GDM1 (cell line): ENCODE results near the gene LCE7A.

Source experiments
- DNase-seq: peaks from one replicate; lab custom pipeline; 2025; lab: John Stamatoyannopoulos, UW

LCE7A gene, protein sequence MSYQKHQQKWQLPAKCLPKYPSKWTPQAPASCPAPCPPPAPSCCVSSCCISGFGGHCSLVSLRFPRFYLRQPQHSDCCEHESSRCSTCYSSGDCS

DNA sequence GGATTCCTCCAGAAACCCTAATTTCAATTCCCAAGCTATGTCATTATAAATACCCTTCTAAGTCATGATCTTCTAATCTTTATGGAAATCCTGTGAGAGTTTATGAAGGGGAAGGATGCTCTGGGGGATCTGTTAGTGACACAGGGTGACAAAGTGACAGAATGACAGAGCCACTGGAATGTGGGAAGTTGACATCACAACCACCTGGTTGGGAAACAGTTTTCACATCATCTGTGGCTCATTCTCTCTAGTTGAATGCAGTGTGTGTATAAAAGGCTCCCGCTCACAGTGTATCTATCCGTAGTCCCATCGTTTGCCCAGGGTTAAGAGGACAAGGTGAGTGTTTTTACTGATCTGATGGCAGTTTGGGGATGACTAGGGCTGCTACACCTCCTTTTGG lies at the start of gene LCE7A:
LCE7A (plus strand) TSS at position 301 of the 400 bp plus-strand sequence. CDS start 702 bp downstream, outside the sequence.
- DNase-seq: no peak

DNA sequence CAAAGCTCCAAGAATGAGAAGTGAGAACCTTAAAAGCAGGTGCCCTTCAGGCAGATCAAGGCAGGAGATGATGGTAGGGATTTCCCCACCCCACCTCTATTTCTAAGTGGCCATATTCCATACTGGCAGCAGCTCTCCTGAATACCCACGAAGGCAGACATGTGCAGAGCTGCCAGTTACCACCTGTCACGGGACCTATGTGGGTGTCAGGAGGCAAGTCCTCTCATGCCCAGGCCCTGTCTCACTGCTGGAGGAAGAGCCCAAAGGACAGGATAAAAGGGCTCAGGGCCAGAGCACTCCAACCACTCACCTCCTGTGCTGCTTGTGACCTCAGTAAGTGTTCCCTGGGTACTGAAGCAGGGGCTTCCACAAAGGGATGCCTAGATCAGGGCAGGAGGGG lies 48.7 kb upstream of the LCE7A start:
- DNase-seq: no peak

DNA sequence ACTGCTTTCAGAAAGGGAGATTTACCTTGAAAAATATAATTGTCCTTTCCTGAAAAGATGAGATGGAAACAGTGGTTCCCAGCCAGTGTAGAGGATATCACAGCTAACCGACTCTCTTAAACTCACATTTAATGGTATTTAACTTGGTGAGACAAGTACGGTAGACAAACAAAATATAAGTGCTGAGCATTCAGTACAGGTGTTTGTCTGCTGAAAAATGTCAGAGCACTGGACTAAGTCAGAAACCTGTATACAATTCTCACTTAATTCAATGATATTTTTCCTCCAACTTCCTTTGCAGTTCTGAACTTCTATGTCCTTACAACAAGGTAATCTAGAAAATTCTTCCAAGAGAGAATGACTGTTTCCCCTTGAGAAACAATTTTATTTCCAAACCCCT lies 48.1 kb upstream of the LCE7A start, which contains the start of gene LCE1B:
LCE1B (plus strand) TSS at position 301 of the 400 bp plus-strand sequence. CDS start 476 bp downstream, outside the sequence.
- no peak for DNase-seq

DNA sequence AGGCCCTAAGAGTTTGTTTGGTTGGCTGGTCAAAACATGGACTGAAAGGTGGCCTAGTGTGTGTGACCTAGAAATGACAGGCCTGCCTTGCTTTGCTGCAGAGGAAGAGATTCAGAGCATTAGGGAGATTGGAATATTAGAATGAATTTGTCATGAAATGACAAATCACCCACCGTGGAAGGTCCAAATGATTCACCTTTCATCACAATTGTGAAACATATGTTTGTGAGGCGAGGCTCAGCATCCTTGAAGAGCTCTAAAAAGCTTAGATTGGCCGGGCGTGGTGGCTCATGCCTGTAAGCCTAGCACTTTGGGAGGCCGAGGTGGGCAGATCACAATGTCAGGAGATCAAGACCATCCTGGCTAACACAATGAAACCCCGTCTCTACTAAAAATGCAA lies 42.5 kb upstream of the LCE7A start:
- no peak for DNase-seq

DNA sequence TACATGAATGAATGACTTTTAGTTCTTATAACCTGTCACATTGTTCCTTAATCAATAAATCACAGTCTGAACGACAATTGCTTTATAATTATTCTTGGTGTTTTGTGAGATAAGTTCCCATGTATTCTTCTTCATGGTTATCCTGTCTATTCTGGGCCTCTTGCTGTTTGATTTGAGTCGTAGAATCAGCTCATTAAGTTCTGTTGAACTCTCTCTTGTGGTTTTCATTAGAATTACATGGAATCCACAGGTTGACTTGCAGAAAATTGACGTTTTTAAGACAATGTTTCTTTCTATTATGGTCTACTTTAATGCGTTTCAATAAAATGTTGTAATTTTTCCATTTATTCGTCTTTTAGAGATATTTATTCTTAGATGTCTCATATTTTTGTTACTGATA lies 36.5 kb upstream of the LCE7A start:
- DNase-seq: no peak

DNA sequence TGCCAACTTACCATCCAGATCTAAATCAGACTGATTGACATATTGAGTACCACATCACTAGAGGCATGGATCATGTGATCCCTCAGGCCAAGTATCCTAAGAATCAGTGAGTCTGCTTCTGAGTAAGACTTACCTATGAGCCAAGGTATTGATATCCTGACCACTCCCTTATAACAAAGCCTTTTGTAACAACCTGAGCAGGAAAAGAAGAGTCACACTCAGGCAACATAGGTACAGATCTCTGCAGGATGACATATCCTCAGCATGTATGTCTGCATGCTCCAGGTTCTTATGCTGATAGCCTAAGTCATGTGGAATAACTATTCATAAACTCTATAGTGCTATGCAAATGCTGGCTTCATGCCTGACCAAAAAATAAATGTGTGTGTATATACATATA lies 34.8 kb upstream of the LCE7A start:
- no peak for DNase-seq

DNA sequence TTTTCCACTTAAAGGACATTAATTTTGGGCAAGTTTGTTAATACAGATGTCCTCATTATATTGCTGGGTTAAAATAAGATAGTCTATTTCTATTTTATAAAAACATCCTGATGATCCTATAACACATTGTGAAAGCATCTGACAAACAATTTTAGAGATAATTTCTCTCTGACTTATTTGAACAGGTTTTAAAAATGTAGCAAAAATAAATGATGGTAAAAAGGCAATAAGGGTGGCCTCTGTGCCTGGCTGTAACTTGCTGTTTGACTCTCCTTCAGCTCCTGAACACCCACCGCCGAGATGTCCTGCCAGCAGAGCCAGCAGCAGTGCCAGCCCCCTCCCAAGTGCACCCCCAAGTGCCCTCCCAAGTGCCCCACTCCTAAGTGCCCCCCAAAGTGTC lies 32.6 kb upstream of the LCE7A start, which contains the start of gene LCE1A:
LCE1A (plus strand) TSS at position 301 of the 400 bp plus-strand sequence; CDS start at position 301, 0 bp downstream.
- DNase-seq: no peak

DNA sequence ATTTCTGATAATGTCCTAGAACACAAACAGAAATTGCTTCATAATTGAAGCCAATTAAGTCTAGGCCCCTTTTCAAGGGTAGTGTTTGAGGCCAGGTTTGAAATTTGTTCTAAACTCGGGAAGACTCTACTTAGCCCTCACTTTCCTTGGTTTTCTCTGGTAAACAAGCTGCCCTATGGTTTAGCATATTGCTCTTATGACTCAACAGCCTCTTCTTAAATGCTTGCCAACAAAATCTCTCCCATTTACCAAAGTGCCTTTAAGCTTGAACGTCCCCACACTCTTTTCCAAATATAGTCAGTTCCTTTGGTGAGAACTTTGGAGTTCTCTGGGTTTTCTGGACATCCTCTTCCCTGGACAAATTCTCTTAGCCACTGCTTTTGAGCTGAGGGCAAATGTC lies 22.9 kb upstream of the LCE7A start:
- no peak for DNase-seq

DNA sequence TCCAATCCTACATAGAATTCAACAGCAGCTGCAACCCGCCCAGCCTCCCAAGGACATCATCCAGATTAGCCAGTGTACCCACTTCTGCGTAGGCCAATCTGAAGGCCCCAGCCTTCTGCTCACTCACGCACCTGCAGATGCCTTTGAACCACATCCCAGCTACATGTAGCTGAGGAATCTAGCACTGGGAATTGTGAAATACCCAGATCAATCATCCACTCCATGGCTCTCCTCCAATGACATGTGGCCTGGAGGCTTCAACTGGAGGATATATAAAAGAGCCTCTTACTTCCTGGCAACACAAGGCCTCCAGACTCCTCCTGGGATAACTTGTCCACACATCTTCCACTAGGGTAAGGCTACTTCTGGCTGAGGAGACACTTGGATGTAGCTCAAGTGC lies 17.2 kb upstream of the LCE7A start, which contains the start of gene LCE6A:
LCE6A (plus strand) TSS at position 301 of the 400 bp plus-strand sequence. CDS start 665 bp downstream, outside the sequence.
- DNase-seq: no peak

DNA sequence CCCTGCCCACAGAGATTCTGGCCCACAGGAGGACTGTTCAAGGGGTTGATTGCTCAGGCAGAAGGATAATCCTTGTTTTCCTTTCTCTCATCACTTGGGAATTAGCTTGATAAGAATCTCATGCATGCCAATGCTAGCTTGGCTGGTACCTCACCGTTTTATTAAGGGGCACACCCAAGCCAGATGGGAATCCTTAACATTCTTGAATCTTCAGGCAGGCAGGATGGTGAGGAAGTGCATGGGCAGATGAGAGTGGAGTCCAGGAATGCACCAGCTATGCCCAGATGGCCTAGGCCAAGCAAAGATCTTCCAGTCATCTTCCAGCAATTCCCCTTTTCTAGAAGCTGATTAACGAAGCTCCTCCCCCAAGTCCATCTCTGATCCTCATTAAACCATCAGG lies 4.1 kb upstream of the LCE7A start:
- no peak for DNase-seq

DNA sequence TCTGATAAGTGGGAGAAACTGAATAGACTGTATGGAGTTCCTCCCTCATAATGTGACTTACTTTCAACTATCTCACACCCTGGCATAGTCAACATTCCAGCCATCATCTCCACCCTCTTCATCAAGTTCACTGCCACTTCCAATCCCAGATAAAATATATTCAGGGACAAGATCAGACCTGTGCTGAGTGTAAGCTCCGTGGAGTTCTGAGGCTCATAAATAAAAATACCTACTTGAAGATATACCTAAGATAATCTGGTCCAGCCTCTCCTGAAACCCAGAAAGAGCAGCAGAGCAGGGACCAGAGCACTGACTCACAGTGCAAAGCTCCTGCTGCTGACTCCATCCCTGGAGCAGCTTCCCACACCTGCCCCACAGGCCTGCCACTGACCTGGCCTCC lies 1.7 kb upstream of the LCE7A start:
- DNase-seq: no peak

DNA sequence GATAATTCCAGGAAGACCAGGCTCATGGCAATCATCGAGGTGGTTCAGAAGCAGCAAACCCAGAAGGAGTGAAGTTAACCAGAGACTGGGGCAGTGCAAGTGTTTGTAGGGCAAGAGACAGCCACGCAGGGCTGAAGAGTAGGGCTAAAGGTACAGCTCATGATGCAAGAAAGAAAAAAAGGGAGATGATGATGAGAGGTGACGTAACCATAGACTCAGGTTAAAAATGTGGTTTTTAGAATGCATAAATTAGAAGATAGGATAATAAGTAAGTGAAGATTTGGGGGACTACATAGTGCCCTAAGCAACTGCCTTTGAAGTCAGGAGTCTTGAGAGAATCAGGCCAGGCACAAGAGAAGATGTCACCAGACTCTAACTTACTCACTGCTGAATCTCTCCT lies 333 bp downstream of the LCE7A start:
- no peak for DNase-seq

DNA sequence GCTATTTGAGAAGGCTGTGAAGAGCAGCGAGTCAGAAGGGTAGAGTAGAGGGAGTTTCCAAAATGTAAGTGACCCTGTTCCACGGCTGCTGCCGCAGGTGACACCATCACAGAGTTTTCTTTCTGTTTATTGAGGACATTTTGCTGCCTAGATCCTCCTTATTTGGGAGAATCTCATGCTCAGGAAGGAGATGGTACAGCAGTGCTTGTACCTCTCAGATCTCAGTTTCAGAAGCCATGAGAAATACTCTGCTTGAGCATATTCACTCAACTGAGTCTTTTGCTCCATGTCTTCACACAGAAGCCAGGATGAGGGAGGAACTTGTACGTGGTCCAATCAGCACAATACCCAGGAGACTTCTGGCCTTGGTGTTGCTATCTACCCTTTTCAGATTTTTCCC lies 1.6 kb downstream of the LCE7A start:
- no peak for DNase-seq

DNA sequence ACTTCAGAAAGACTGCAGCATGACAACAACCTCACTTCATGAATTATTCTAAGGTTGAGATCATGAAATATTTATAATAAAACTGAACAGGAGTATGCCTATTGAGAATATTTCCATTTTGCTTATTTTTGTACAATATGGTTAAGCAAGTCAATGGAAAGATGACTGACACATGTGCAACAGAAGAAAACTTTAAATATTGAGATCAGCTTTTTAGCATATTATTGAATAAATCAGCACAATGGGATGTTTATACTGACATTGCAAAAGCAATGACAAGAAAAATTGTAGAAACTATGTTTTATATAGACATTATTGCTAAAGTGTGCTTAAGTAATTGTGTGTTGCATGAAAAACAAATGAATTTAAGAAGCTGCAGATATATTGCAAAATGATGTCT lies 4.6 kb downstream of the LCE7A start:
- no peak for DNase-seq

DNA sequence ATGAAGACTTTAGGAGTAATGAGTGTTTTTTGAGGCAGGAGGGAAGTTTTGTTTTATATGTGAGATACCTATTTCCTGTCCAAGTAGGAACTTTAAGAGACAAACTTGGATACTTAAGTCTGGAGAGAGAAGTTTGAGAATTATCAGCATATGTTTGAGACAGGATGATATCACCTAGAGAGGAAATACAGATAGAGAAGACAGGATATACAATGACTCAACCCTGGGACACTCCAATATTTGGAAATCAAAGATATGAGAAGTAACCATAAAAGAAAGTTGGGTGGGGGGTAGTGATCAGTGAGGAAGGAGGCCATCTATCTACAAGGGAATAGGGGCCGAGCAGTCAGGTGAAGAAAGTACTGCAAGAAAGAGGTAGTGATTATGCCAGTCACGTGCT lies 6.5 kb downstream of the LCE7A start:
- DNase-seq: no peak

DNA sequence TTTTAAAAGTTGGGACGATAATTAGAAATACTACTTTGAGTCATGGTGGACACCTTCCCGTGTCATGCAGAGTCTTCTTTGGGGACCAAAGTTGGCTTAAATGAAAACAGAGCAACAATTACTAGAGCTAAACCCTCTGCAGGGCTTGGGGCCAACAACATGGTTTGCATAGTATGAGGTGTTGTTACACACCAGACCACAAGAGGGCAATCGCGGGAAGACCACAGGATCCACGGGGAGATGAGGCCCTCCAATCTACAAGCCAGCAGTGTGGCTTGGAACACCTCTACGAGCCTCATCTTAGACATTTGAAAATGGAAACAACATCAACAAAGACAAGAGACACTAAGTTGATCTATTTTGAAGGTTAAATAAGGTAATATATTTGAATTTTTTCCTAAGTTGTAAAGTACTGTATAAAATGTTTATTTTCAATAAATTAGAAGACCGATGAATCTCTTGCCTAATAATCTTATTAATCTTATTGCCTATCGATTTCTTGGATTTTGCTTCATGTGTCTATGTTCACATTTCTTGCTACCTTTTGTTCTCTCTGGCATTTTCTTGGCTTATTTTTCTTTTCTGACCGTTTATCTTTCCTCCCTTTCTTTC lies 10.1 kb downstream of the LCE7A start:
- DNase-seq: no peak

DNA sequence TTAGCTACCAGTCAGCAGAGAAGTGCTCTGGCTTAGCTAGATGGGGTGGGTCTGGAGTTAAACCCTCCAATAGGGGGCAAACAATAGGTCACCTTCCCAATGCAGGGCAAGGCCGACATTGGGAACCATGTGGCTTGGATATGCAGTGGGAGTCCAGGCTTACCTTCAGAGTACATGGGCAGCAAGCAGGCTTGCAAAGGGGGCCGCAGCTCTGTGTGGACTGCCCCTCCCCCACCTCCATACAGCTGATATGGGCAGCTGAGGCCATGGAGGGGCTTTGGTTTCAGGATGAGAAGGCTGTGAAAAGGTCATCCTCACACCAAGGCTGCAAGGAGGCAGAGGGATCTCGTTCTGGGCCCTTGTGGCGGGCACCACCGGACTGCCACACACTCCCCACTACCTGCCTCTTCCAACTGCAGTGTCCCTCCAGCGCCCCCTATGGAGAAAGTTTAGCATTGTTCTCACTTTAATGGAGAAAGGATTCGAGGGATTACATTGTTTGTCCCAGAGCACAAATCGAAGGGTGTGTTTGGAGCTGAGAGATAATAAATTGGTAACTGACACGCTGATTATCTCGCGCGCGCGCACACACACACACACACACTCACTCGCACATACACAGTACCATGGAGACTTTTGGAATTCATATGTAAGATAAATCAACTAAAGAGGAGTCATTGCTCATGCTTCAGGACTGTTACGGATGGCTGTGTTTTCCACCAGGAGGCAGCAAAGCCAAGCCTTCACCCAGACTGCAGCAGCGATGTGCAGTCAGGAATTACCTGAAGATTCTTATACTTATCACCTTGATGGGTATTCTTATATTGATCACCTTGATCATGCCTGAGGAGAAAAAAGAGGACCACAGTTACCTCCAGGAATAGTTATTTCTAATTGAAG lies 11.3 kb downstream of the LCE7A start:
- DNase-seq: no peak

DNA sequence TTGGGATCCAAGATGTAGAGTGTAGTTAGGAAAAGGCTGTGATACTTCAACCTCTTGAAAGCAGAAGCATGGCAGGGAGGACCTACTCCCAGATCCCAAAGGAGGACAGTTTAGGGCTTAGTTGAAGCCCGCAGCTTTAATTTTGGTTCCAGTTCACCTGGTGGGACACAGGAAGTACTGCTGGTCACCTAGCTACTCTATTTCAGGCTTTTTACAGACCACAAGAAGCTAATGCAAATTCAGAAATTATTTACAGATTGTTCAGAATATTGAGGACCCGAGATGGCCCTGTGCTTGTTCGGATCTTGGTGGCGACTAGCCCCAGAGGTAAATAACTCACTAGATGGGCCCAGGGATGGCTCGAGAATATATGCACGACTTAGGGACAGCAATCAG lies 11.9 kb downstream of the LCE7A start:
- no peak for DNase-seq

DNA sequence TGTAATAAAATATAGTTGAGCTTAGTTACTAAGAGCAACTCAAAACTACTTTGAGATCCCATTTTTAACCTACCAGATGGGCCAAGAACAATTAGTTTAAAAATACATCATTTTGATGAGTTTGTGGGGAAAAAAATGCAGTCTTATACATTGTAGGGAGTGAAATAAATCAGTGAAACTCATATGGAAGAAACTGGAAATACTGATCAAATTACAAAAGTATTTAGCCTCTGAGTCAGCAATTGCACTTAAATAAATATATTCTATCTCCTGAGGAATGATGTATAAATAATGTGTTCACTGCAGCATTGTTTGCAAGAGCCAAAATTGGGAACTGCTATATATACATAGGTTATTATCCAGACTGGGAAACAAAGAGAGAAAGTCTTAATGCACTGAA lies 13.7 kb downstream of the LCE7A start:
- no peak for DNase-seq

DNA sequence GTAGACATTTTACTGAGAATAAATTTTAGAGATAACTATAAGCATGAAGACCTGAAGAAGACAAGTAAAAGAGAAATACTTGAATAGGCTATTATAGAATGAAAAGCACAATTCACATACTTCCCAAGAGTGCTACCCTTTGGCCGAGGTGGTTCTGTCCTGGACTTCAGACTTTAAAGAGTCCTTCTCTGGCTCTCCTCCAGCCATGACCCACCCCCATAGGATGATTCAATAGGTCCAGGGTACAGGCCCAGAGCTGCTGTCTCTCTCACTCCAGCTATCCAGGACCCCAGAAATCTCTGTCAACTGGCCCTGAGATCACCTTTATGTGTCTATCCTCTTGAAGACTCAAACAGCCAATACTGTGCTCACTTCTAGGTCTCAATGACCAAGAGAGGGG lies 17.0 kb downstream of the LCE7A start:
- DNase-seq: no peak

DNA sequence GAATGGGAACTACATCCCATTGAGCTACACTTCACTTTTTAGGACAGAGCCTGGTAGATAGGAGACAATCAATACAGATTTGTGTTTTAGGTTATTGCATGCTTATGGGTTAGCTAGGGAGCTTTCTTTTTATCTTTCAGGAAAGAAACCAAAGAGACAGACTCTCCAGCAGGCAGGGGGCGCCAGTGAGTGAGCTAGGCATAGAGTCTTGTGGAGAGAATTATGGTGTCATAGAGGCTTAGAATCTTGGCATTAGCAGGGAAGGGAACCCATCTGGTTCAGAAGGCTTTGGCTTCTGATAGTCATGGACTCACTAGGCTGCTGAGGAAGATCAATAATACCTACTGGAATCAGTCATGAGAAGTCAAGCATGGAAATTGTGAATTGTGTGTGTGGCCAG lies 18.2 kb downstream of the LCE7A start, which contains the start of gene SMCP:
SMCP (plus strand) TSS at position 281 of the 400 bp plus-strand sequence. CDS start 6,101 bp downstream, outside the sequence.
- DNase-seq: no peak

DNA sequence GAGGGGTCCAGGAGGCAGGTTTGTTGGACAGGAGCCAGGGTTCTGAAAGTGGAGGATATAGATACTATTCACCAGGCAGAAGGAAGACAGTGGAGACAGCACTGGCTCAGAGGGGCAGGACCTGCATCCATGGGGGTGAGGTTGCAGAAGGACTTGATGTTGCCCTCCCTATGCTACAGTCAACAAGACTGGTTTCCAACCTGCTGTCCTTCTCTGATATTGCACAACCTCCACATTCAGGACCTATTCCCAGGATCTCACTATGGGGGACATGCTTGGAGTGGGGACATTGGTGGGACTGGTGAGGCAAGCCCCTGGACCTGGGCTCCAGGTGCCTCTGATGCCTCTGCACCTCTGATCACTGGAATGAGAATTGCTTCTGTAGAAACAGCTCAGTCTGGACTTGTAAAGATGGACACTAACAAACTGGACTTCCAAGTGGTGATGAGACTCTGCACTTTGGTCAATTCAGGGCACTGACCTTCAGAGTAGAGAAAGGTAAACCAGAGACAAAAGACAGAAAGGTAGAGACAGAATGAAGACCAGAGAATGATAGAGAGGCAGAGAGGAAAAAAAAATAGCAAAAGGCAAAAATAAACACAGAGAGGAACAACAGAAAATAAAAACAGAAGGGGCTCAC lies 19.9 kb downstream of the LCE7A start:
- DNase-seq: no peak
